PFSK-1 (cell line): ENCODE measurements around the gene MAML2.

Source experiments
- POLR2AphosphoS5 ChIP-seq: IDR thresholded peaks from 2 replicates; pipeline ENCODE4 v1.6.1; 2012; ENCODE audit warnings: low read depth, mild to moderate bottlenecking, control low read depth, low read length, moderate library complexity
- SIN3A ChIP-seq: IDR thresholded peaks from 2 replicates; pipeline ENCODE4 v1.6.1; 2012; ENCODE audit warnings: mild to moderate bottlenecking, low read length, moderate library complexity, borderline replicate concordance; ENCODE audit not compliant: insufficient read depth

GRCh38 chr11:96246718-96247552 is 96.1 kb downstream of the MAML2 start:
- TF ChIP-seq SIN3A (no peak), POLR2AphosphoS5 (no peak)
